ENCODE results near the gene BEST1. TPM values are rescaled to one million over a fixed set of nuclear protein-coding genes. Genes with fewer than 3 reads are reported as not detected.

BEST1 gene
- total and polyA plus RNA-seq, 2 of the 13 experiments (the other 11 are each of a cell fraction or from before 2014, with no cell fraction given): 0.09 to 0.65 TPM

GRCh38 chr11:61996933-61997332, 46.8 kb downstream of the BEST1 start (continued):
- TF ChIP-seq ZNF781 (CRISPR knock-in tag; IDR thresholded peaks at IDR 0.05; ENCODE audit: borderline replicate concordance, not compliant biosample characterization) (no peak), ZFX (CRISPR knock-in tag; IDR thresholded peaks at IDR 0.05; ENCODE audit: low read depth) (no peak), ZNF564 (CRISPR knock-in tag; IDR thresholded peaks at IDR 0.05) (no peak), MAFF (IDR thresholded peaks at IDR 0.05; ENCODE audit: low read depth, low read length) (no peak), BCLAF1 (IDR thresholded peaks at IDR 0.05) (no peak), HMGXB4 (CRISPR knock-in tag; IDR thresholded peaks at IDR 0.05; ENCODE audit: borderline replicate concordance in 1 of 2, low read depth in 1 of 2) (0 out of 4 replicates have a peak, but pooled peaks of 1 of the 2 experiments have one; percentile 26), PITX1 (CRISPR knock-in tag; IDR thresholded peaks at IDR 0.05) (no peak), NR2F2 (IDR thresholded peaks at IDR 0.05; ENCODE audit: borderline replicate concordance, low read depth) (no peak), ZNF780A (CRISPR knock-in tag; IDR thresholded peaks at IDR 0.05) (no peak), ZBTB25 (CRISPR knock-in tag; IDR thresholded peaks at IDR 0.05) (0 out of 2 replicates have a peak, but pooled peaks have one; percentile 38), MLXIP (CRISPR knock-in tag; IDR thresholded peaks at IDR 0.05; ENCODE audit: borderline replicate concordance) (no peak), BCL6 (CRISPR knock-in tag; IDR thresholded peaks at IDR 0.05) (peak; percentile 27; the same call in 1 of the 2 replicates), SAP130 (CRISPR knock-in tag; IDR thresholded peaks at IDR 0.05; ENCODE audit: low read depth) (peak; percentile 26; the same call in 1 of the 2 replicates), HIVEP1 (CRISPR knock-in tag; IDR thresholded peaks at IDR 0.05) (no peak), ZMYM2 (CRISPR knock-in tag; IDR thresholded peaks at IDR 0.05) (0 out of 2 replicates have a peak, but pooled peaks have one; percentile 54), HHEX (CRISPR knock-in tag; IDR thresholded peaks at IDR 0.05) (no peak), SMC3 (IDR thresholded peaks at IDR 0.05; ENCODE audit: low read length) (peak; percentile 38; the same call in 1 of the 2 replicates), JUN (CRISPR knock-in tag; IDR thresholded peaks at IDR 0.05) (no peak), FOXK2 (IDR thresholded peaks at IDR 0.05) (no peak), ZHX1 (CRISPR knock-in tag; IDR thresholded peaks at IDR 0.05; ENCODE audit: low read depth) (no peak)
